HG03342 (cell line): ENCODE results near the gene CCNH.

Experiments
- ATAC-seq: cut with Tn5 transposase; IDR thresholded peaks from one replicate; pipeline ENCODE4 v1.9.1; 2021; ENCODE audit warnings: mild to moderate bottlenecking, moderate library complexity; ENCODE audit not compliant: unreplicated experiment

The CCNH gene

GRCh38 chr5:87403899-87404298, 8.8 kb downstream of the CCNH start:
- no peak for ATAC-seq

GRCh38 chr5:87403409-87403808, 9.3 kb downstream of the CCNH start:
- ATAC-seq: no peak

GRCh38 chr5:87401626-87402025, 11.1 kb downstream of the CCNH start:
- ATAC-seq: no peak

DNA sequence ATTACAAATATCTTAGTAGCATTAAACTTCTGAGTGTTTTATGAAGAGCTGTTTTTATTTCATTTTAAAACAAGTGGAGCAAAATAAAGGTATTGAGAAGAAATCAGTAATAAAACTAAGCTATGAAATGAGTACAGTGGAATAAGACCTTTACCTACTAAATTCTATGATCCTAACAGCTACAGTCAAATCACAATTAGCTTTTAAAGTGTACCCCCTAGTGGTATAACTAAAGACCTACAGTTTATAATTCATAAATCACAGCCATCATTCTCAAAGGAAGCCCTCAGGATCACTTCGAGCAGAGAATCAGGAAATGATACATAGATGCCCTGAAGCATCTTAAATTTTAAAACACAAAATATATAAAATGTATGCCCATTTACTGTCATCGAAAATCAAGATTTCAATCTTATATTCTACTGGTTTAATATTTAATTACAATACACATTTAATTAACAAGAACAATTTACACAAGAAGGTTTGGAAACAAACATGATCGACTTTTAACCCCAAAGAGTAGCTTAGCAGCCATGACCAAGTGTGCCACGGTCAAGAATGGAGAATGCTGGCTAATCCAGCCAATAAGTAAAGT, 12.3 kb downstream of the CCNH start:
- ATAC-seq: peak; percentile 78

DNA sequence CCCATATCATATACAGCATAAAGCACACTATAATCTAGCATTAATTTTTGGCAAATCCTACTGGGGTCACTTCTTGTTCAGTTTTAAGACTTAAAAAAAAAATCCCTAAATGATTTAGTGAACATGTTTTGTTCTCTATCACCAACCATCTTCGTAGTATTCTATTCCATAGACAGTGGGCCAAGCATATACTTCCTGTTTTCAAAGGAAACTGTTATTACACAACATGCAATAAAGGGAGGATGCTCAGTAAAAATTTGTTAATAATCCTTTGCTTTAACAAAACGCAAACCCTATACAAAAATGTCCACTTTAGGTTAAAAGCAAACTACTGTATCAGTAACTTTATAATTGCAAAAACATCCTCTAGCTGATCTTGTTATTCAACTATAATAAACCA, 13.0 kb downstream of the CCNH start:
- ATAC-seq: no peak

- no peak for ATAC-seq
Observed at GRCh38 chr5:87398981-87399614, 13.6 kb downstream of the CCNH start.

DNA sequence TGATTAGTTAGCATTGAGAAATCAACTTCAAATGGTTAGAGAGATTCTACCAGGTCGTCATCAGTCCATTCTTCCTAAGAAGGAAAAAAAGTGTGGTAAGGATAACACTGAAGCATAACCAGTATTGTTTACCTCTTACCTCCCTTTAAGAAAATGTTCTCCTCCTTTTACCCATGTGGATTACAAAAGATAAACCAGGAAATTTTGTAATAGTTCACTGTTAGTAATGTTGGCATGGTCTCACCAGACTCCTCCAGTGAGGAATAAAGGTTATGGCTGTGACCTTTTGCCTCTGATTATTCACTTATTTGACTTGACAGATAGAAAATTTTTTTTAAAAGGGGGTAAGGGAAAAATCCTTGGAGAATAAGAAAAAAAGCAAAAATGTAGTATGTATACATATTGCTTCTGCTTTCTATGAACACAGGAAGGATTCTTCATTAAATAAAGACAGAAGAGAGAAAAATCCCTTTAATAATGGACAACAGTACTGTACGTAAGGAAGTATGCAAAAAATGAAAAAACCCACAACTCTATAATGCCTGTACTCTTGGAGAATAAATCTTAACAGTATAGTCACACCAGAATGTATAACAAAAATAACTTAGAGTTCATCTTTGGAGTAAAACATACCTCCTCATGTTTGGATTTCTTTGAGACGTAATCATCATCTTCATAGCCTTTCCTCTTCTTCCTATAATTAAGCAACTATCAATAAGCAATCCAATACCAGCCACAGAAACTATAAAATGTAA, 18.1 kb downstream of the CCNH start:
- ATAC-seq: no peak

DNA sequence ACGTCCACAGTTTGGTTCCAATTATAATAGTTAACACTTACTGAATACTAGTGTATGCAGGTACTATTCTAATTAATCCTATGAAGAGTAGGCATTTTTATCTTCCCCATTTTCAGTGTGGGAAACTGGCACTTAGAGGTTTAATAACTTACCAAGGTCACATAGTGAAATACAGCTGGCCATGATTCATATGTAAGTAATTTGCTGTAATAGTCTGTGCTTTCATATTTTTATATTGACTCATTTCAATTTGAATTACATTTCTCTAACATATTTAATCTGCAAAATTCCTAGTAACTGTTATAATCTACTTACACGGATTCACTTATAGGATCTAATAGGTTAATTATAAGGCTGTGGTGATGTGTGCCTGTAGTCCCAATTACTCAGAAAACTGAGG, 19.4 kb downstream of the CCNH start:
- no peak for ATAC-seq

- ATAC-seq: no peak
Observed at GRCh38 chr5:87392801-87393200, 19.9 kb downstream of the CCNH start.

DNA sequence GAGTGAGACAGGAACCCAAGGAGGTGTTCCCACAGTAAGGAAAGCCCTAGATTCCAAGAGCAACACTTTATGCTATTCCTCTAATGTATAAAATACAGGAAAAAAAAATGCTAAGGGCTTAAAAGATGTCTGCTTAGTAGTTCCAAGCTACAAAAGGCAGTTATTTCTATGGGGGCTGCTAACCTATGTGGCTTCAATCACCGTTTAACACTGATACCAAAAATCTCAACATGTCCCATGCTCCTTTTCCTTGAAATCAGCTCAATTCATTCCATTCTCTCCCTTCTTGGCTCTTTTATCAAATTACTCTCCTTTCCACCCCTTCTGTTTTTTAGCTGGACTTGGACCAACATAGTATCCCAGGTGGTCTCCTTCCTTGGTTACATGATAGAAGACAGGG, 20.6 kb downstream of the CCNH start:
- ATAC-seq: no peak

DNA sequence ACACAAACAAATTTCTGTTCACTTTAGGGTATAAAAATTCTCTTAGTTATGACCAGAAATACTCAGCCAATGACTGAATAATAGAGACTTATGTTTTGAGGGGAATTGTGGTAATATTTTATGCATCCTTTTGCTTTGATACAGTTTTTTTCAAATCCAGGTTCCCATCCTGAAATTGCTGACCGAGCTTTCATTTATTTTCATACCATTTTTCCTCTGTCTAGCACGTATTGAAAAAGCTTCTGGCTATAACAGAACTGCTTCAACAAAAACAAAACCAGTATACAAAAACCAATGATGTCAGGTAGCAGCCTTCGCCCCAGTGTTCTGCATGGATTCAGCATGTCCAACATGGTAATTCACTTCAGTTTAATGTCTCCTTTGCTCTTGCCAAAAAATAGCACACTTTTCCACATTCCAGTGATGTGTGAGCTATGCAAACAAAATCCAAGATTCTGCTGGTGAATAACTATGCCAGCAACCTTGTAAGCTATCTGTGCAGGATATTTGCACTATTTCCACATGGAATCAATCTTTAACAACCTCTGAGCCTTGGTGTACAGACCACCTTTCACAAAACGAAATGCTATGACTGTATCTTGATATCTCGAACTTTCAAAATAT, 22.0 kb downstream of the CCNH start:
- no peak for ATAC-seq

GRCh38 chr5:87390075-87390474, 22.7 kb downstream of the CCNH start:
- no peak for ATAC-seq

DNA sequence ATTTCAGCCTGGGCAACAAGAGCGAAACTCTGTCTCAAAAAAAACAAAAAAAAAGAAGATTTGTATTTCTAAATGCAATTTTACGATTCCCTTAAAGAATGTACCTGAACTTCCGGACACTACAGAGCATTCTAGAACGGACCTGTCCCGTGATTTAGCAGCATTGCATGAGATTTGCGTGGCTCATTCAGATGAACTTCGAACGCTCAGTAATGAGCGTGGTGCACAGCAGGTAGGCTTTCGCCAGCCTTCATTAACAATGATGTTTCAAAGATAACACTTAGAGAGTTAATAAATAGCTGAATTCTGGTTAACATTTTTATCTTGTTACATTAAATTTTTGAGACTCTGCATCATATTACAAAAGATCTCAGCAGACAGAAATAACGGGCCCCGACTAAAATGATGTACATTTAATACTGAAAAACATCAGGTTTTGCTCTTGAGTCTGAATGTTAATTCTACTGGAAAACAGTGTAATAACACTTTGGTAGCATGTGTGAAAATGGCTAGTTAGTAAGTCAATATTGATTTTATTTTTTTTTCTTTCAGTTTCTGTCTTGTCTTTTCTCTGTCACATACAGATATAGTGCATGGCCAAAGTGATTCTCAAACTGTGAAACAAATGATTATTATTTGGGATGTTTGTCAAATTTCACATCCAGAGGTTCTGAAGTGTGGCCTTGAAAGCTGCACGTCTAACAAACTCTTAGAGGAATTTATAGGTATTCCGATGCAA, 23.3 kb downstream of the CCNH start:
- no peak for ATAC-seq

DNA sequence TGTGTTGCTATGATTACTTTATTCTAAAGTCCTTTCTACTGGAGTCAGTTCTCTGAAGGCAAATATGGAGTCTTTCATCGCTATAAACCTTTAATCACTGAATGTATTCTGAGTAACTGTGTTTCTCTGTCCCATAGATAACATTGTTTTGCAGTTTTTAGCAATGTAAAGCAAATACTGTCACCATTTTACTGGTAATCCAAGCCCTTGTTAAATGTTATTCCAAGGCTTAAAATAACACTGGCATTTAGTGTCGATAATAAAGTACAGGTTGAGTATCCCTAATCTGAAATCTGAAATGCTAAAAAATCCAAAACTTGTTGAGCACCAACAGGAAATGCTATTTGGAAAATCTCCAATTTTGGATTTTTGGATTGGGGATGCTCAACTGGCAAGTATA, 24.6 kb downstream of the CCNH start:
- no peak for ATAC-seq

DNA sequence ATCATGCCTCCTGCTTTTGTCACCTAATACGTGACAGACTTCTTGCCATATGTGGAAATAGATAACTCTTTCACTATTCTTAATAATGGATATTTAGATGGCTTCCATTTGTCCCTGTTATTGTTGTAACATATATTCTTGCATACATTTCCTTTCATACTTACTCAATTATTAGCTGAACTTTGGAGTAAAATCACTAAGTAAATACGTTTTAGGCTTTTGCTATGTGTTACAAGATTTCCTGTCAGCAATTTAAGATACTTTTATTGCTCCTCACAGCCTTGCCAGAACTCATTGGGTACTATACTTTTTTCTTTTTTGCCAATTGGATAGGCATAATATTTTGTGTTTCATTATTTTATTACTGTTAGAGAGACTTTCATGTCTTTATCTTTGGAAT, 26.9 kb downstream of the CCNH start:
- ATAC-seq: no peak

DNA sequence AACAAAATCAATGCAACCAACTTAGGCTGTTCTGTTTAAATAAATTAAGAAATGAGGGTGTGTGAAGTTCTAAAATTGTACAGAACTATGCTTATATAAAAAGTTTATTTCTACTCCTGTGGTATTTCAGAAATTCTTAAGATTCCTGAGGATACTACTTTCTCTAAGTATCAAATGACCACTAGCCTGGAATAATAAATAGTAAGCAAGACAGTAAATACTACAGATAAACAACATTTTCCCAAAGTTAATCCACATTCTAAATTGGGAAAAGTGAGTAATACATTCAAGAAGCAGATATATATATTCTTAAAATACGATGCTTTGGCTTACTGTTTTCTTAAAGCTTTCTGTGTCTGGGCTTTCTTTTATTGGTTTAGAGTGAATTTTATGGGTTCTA, 29.5 kb downstream of the CCNH start:
- no peak for ATAC-seq

DNA sequence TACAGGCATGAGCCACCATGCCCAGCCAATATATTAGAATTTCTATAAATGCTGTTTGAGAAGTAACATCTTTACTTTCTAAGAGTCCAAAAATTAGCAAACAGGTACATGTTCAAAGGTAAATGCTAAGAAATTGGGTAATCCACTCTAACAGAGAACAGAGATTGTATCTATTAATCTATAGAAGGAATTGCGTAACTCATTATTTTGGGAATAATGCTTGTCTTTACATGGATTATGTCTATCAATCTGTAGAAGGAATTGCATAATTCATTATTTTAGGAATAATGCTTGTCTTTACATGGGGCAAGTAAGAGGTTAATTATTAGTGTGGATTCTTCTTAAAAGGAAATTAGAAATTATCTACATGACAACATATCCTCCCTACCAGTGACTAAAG, 30.5 kb downstream of the CCNH start:
- ATAC-seq: no peak

- ATAC-seq: no peak
Observed at GRCh38 chr5:87372705-87373104, 40.0 kb downstream of the CCNH start.

DNA sequence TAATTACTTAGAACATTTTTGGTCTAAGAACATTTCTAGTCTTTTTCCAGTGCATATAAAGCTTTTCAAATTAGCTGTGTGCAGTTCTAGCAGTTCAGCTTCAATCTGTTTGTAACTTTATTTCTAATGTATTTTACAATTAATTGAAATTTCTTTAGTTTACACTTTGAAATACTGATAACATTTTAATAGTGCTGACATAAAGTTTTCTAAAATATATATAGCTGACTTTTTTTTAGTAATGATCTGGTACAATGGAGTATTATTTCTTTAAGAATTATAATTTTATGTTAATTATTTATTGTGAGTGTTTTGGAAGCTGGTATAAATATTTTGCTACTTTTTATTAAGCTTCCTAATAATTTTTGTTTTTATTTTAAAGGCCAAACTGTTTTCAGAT, 43.3 kb downstream of the CCNH start:
- ATAC-seq: no peak

DNA sequence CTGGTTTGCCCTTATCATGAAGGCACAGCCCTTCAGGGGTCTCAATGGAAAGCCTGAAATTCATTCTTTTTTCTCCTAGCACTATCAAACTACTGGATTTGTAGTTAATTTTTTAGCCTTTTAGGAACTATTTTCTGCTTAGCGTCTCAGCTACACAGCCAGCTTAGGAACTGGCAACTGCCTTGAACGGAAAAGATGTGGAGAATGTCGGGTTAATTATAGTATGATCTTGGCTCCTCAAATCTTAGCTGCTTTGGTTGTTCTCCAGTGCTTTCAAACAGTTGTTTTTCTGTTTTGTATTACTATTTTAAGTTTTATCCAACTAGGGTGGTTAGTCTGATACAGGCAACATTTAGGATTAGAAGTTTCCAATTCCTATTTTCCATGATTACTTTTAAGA, 44.1 kb downstream of the CCNH start:
- no peak for ATAC-seq

DNA sequence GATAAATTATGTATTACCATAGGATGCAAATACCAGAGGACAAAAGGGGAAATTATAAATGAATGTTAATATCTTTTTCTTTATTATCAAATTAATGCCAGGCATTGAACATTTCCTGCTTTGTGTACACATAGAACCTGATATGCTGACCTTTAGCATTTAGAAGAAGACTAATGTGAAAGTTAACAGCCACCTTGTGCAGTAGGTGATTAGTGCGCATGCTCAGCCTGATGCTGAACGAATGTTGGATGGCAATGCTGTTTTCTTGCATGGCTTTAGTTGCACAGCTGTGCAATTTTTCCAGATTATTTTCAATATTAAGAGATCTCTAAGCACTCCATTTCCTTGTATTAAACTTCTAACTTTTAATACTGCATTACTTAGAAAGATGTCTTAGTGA, 45.5 kb downstream of the CCNH start:
- no peak for ATAC-seq
